ENCODE results near the gene PTPN12.

Gene PTPN12

DNA sequence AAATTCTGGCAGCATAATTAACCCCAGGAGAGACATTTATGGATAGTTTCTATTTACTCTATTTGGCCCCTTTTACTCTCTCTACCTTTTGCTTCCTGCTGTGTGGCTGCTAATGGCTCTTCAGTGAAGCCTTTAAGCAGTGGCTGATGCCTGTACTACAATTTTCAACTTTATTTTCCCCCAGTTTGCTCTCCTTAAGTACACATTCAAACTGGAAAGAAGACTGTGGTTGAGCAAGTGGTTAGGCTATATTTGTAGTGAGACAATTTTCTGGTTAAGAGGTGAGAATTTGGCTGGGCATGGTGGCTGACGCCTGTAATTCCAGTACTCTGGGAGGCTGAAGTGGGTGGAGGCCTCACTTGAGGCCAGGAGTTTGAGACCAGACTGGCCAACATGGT lies 150.7 kb downstream of the PTPN12 start:
- H3K27me3 Mint-ChIP-seq: no peaks in the 10 kb centered on the region
- no peak overlapping the region for H3K4me3 Mint-ChIP-seq
- H3K9me3 Mint-ChIP-seq: no peaks in the 10 kb centered on the region
- H3K36me3 Mint-ChIP-seq (ENCODE audit: low read depth): peaks cover 39% of the 10 kb centered on the region
- peak overlapping the region; percentile 50 for H3K27ac Mint-ChIP-seq
- H3K4me1 Mint-ChIP-seq (ENCODE audit: low read depth): peaks cover 24% of the 10 kb centered on the region

Measured in stimulated activated naive CD8-positive, alpha-beta T cell treated with anti-CD3 and anti-CD28 coated beads, Interleukin-15, Interleukin-2, amounts not matched to agents 100 ng/mL and 50 ng/mL, for 24 hours (primary cell).